GM19455 (cell line): ENCODE results near the gene FAM3C.

Experiments used
- ATAC-seq: cut with Tn5 transposase; IDR thresholded peaks from one replicate; pipeline ENCODE4 v1.9.1; 2021; ENCODE audit not compliant: unreplicated experiment

FAM3C gene

GRCh38 chr7:121382473-121382872, 13.6 kb downstream of the FAM3C start:
- ATAC-seq: no peak

GRCh38 chr7:121379930-121380329, 16.2 kb downstream of the FAM3C start:
- no peak for ATAC-seq

DNA sequence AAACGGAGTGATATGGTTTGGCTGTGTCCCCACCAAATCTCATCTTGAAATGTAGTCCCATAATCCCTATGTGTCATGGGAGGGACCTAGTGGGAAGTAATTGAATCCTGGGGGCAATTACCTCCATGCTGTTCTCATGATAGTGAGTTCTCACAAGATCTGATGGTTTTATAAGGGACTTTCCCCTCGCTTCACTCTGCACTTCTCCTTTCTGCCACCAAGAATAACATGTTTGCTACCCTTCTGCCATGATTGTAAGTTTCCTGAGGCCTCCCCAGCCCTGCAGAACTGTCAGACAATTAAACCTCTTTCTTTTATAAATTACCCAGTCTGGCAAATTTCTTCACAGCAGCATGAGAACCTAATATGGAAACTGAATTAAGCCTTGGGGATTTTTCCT, 19.1 kb downstream of the FAM3C start:
- ATAC-seq: no peak

GRCh38 chr7:121373177-121373576, 22.9 kb downstream of the FAM3C start:
- ATAC-seq: no peak

GRCh38 chr7:121372376-121373010, 23.6 kb downstream of the FAM3C start:
- peak; percentile 93 for ATAC-seq

DNA sequence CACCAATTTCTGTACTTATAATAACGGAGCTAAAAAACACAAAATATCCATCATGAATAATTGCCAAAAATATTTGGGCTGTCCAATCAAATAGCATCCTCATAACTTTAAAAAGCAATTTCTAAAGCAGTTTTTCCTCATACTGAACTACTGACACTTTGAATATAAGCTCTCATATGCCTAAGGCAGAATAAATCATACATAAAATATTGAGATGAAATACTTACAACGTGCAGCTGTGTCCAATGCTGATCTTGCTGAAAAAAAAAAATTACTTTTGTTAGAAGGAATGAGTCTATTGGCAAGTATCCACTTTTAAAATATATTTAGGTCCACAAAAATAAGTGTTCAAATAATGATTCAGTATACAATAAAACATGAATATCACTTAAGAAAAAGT, 24.2 kb downstream of the FAM3C start:
- no peak for ATAC-seq

GRCh38 chr7:121371367-121371766, 24.7 kb downstream of the FAM3C start:
- ATAC-seq: no peak

DNA sequence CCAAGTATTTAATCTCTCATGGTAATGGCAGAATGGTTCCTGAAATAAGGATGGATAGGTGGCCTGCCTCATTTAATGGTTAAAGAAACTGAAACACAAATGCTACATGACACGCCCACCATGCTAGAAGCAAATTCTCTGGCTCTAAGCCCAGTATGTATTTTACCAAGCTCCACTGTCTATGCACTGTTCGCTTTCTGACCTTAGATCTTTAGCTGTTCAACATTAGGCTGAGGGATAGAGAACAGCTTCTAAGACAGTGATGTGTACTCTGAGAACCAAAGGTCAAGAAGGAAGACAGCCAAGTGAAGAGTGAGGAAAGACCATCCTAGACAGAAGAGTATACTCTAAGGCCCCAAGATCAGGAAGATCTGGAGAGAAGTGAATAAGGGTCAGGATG, 26.6 kb downstream of the FAM3C start:
- no peak for ATAC-seq

DNA sequence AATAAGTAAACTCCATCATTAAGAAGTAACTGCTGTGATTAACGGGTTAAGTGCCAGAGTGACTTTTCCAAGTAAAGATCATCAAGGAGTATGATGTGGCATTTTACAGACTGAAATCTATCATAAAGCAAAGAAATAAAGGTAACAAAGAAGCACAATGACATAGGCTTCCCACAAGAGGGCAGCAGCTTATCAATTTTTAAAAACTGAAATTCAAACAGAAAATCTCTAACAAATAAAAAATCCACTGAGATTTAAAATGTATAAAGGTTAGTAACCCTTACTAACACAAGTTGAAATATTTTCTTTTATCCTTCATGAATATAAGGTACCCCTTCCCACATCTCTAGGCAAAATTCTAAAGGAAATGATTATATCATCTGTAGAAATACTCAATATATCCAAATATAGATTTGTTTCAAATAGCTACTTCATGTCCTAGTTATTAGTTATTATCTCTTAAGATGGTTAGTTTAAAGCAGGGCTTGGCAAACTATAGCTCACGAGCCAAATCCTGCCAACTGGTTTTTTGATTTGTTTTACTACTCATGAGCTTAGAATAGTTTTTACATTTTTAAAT, 29.2 kb downstream of the FAM3C start:
- ATAC-seq: no peak

DNA sequence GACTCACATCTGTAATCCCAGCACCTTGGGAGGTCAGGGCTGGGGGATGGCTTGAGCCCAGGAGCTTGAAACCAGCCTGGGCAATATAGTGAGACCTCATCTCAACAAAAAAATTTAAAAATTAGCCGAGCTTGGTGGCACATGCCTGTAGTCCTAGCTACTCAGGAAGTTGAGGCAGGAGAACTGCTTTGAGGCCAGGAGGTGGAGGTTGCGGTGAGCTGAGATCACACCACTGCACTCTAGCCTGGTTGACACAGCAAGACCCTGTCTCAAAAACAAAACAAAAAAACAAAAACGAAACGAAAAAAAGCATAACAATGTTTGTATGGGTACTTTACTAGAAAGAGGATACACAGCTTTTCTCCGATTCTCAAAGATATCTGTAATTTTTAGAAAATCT, 35.5 kb downstream of the FAM3C start:
- ATAC-seq: no peak

GRCh38 chr7:121355574-121355973, 40.5 kb downstream of the FAM3C start:
- ATAC-seq: no peak

GRCh38 chr7:121352323-121352722, 43.8 kb downstream of the FAM3C start:
- peak; percentile 72 for ATAC-seq

GRCh38 chr7:121351682-121352081, 44.4 kb downstream of the FAM3C start:
- peak; percentile 25 for ATAC-seq

DNA sequence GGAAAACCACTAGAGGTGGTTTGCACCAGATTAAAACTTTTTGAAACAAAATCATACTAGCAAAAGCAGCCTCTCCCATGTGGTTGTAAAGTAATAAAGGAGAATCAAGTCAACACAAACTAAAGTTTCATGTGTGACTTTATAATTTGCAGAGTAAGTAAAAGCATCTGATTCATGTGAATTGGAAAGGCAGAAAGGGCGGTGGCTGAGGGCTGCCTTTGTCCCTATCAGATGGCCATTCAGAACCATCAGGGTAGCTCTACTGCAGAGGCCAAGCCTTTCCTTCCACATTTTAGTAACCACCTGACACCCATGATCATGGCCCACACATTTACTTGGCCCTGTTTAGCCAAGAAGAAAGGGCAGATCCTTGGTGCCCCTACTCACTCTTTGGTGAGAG, 51.6 kb downstream of the FAM3C start:
- no peak for ATAC-seq

DNA sequence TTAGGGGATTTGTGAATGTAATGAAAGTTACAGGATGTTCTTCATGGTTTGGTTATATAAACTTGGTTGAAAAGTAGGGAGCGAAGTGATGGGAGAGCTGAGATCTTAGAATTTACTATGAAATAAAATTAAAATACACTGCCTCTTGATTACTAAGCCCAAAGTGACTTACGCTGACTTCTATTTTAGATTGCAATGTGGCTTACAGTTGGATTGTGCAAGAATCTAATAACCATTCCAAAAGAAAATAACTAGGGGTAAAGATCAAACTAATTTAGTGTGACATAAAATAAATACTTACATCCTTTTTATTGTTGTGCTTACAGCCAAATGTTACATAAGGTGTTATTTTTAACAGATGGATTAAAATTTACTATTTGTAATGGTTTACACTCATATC, 52.0 kb downstream of the FAM3C start:
- no peak for ATAC-seq

DNA sequence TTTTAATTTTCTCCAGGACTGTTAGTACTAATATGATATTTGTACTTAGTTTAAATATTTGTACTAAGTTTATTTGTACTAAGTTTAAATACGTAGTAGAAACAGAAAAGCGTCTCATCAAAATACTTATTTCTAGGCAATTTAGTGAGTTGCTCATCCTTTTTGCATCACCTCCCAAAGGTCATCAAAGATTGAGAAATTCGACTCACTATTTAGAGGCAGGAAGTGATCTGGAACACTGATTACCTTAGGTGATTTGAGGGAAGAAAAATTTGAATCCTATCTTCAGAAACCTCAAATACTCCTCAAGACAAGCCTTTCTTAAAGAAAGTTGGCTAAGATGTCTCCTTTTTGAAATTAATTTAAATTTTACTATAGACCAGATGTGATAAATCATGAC, 52.8 kb downstream of the FAM3C start:
- no peak for ATAC-seq

DNA sequence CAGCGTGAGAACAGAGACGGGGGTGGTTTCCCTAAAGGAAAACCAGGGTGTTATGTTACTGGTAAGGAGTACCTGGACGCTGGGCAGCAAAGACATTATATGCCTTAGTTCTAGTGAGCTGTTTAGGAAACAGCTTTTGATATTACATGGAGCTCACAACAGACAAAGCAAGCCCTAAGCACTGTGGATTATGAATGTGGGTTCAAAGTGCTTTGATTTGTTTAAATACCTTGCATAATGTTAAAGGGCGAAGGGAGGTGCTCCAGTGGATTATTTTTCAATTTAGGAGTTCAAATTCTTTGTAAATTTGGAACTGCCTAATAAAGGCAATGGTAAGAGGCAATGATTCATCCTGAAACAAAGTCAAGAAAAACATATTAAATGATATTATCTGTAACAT, 53.5 kb downstream of the FAM3C start:
- no peak for ATAC-seq

DNA sequence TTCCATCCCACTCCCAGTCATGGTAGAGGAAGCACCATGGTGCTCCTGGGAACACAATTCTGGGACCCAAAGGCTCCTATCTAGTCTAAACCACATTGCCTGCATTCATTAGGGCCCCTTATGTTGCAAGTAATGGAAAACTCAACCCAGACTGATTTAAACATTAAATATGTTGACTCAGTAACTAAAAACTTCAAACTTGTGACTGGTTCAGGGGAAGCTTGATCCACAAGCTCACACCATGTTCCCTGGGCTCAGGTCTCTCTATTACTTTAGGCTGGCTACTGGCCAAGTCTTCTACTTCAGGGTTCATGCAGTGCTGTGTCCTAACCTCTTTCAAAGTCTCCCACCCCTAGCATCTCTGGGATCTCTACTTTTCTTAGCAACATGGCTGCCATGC, 54.2 kb downstream of the FAM3C start:
- no peak for ATAC-seq

- ATAC-seq: no peak
These were observed 57.0 kb downstream of the FAM3C start for GRCh38 chr7:121339082-121339481.

- ATAC-seq: no peak
These were observed 58.7 kb downstream of the FAM3C start for GRCh38 chr7:121337398-121337797.

- no peak for ATAC-seq
These were observed 59.5 kb downstream of the FAM3C start for GRCh38 chr7:121336579-121336978.

DNA sequence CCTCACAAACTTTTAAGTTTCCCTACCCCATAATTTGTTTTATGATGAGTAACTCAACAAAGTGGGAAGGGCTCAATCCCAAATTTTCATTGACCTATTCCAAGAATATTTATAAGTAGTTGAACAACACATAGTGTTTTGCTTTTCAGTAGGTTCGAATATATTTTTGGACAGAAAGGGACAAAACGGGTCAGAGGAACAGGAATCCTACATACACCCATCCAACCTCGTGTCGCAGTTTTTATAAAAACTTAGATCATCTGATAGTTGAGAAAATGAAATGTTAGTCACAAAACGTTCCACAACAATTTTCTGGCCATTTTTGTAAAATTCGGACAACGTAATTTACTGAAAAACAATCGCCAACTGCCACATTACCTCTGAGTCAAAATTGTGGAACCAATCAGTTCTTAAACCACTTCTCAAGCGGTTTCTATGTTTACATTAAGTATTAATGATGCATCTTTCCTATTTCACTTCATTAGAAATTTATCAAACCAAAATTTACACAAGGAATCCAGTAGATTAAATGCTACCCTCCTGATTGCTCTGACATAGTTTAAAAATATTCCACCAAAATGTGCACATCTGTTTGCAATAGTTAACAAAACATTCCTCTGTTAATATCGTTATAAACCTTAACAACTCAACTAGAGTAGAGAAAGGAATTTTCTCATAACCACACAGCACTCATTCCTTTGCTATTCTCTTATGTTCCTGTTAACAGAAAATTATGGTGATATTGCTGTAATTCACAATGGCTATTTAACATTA, 61.0 kb downstream of the FAM3C start:
- no peak for ATAC-seq
